ENCODE results near the gene GALNT16.

- no peak for TF ChIP-seq CTCF (conservative IDR thresholded peaks at IDR 0.05; ENCODE audit: low read depth, low read length)
- TF ChIP-seq EZH2 (IDR thresholded peaks at IDR 0.05; ENCODE audit: low read length, unreplicated experiment): no peak
- no peak for TF ChIP-seq EZH2phosphoT487 (IDR thresholded peaks at IDR 0.05; ENCODE audit: borderline replicate concordance, low read length)
Observed at GRCh38 chr14:69375722-69376121, 115.8 kb downstream of the GALNT16 start.

All from PC-3 (cell line).